GM19455 (cell line): ENCODE results near the gene ID4.

ENCODE experiments used
- ATAC-seq: cut with Tn5 transposase; IDR thresholded peaks from one replicate; pipeline ENCODE4 v1.9.1; 2021; ENCODE audit not compliant: unreplicated experiment

ID4 gene

DNA sequence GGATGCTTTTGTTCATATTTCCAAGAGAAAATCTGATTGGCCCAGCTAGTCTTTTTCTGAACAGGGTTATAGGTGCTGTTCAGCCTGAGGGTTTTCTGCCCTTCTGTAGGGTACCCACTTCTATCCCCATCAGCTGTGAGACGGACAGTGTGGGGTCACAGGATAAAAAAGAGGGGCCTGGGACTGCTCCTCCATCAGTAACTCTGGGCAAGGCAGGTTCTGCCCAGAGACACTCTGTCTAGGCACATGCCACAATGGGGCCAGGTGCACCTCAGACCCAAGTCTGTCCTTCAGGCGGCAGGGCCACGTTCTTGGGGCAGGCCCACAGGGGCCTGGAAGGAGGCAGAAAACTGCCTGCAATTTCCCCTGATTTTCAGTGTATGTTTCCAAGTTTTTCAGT is 20.0 kb downstream of the ID4 start:
- no peak for ATAC-seq

DNA sequence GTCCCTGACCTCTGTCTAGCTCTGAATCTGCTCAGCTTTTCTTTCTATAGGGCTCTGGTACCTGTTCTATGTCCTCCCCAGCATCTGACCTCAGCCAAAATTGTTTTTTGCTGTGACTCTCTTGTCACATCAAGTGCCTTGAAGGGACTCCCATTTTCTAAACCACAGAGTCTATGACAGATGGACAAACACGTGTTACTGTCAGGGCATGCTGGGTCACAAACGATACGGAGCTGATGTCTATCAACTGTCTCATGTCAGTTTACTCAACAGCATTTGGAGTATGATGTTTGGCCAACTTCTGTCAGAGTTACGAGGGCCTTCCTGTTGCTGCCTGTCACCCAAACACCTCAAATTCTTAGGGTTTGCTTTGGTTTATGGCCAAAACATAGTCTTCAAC is 20.5 kb downstream of the ID4 start:
- ATAC-seq, result no peak

DNA sequence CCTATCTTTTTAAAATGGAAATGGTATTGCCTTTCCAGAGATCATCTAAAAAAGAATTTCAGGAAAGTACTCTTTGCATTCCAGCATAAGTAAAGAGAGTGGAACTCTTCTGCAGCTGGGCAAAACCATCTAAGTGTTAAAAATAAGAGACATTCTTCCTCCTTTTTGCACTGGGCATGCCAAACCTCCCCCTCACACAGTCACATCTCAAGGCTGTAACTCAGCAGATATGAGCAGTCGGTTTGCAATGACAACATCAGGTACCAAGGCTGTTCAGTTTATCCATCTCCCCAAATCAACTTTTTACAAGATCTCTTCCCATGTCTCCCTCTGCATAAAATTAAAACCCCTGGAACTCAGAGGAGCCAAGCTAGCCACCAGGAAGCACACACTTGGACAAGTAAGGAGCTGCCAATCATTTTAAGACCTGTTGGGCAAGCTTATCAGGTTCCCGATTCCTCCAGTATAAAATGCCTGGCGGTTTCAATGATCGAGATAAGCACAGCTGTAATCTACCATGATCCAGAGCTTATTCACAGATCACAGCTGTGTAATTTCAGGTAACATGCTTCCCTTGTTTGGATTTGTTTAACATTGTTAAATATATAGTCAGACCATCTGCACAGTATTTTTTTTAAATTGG is 23.2 kb downstream of the ID4 start:
- no peak for ATAC-seq

DNA sequence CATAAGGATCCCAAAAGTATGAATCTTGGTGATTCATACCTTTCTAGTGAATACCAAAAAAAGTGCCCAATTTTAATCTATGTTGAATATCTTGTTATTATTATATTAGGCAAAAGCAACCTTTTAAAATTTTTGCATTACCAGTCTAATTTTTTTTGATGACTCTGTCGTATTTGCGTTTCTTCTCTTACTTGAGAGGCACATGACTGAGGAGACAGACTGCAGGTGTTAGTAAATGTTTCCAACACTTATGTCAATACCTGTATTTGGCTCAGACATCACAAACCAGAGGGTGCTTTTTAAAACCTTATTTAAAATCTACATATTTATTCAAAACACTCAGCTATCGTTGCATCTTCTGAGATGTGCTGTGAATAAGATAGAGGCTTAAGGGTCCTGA is 27.1 kb downstream of the ID4 start:
- ATAC-seq, result no peak

DNA sequence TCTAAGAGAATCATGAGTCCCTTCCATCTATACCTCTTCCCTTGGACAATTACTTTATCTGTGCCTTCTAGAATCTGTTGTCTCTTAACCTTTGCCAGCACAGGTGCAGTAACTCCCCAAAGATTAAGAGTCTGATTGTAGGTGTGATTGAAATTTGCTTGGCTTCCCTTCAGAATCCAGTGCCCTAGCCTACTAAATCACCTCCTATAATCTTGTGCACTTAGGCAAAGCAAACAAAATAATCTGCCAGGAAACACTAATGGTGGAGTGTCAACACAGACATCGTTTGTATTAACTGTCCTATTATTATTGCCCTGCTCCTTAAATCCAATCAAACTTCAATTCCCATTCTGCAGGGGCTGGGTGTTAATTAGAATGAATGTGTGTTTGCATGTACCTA is 28.0 kb downstream of the ID4 start:
- ATAC-seq, result no peak

DNA sequence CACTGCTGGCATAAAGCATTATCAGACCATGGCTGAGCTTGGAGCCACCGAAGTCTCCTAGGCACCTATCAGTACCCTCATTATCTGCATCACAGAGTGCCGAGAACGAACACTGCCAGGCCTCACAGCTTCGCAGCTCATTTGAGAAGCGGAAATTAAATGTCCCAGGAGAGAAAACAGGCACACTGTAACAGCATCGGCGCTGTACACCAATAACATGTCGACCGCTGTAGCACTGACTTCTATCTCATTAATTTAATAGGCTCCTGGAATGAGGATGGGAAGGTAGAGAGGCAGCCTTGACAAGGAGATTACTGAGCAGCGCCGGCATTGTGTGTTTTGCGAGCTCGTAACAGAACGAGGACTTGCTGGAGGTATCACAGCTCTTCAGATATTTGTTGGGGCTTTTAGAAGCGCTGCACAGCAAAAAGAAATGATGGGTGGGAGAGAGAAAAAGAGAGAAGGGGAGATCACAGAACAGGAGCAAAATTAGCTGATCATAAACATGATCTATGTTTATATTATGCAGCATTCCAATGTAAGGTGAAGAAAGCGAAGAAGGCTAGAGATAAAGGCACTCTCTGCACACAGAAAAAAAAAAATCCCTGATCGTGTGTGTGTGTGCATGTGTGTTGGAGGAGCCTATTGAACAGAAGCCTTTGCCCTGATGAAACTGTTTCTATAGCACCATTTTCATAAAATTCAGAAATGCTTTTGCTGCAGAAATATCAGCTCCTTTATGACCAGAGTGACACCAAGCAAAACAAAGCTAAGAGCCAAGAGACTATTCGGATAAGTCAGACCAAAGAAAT is 29.2 kb downstream of the ID4 start:
- ATAC-seq, result no peak

DNA sequence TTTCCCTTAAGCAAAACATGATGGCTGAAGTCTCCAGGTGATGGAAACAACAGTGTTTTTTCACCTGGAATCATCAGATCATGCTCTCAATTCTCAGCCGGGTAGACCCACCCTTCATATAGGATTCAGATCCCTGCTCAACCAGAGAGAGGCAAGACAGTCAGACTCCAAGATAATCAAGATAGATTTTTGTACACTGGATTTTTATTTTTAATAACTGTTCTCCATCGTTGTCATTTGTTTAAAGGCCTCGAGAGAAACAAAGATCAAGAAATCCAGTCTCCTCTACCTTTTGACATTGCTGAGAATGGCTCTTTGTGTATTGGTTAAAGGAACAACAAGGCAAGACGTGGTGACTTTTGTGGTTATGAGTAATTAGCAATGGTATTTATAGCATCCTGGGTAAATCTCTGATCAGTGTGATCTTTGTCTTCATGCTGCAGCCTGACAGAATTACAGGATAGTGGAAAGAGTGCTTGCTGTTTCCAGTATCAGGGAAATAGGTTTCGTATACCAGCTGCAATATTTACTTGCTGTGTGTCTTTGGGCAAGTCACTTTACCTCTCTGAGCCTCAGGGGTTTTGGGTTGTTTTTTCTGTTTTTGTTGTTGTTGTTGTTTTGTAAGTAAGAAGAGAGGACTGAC is 29.9 kb downstream of the ID4 start:
- ATAC-seq, result no peak

DNA sequence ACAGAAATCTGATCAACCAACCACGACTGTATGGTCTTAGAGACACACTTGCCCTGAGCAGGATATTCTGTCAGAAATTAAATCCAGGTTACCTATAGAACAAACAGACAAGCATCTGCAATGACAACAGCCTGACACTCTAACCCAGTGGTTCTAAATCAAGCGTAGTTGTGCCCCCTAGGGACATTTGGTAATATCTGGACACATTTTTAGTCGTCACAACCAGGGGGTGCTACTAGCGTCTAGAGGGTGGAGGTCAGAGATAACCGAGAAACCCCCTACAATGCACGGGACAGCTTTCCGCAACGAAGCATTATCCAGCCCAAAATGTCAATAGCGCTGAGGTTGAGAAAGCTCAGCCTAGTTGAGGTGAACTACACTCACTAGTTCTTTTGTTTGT is 32.3 kb downstream of the ID4 start:
- no peak for ATAC-seq

DNA sequence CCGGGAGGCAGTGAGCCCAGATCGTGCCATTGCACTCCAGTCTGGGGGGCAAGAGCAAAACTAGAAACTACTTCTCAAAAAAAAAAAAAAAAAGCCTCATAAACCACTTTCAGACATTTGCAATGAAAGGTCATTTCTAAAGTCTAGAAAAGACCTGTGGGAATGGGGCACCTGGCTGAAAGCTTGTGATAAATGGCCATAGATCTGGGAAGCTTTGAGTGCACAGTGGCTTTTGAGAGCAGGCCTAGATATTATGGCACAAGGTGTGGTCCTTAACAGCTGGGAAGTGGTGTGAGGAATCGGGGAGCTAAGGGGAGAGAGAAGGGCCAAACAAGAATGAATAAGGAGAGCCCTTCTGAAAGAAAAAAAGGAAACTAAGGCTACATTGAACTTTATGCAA is 33.2 kb downstream of the ID4 start:
- ATAC-seq, result no peak

DNA sequence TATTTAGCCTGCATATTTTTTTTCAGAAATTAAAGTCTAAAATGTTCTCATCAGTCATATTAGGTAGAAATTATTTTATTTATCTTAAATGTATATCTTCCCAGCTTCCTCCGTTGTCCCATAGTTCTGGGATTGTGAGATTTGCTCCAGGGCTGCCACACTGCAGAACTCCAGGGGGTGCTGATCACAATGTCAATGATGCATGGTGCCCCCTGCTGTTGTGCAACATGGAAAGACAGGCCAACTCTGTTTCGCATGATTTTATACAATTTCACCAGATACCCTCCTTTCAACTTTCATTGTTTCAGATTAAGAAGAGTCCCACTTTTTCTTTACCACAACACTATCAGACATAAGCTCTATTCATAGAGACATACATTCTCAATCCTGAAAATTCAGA is 35.9 kb downstream of the ID4 start:
- ATAC-seq, result no peak

DNA sequence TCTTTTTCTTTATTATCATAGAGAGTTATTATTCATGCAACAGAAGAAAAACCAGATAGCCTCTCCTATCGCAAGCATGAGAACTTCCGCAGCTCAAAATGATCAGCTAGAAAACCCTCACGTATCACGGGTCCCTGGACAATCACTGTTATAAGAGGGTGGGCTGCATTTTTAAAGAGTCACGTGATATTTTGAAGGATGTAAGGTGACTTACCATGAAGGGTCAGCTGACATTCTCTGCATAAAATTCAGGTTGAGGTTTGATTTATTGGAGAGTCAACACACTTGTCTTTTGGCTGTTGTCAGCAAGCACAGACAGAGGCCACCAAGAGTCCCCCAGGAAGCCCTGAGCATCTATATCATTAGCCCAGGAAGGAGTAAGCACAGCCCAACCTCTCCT is 39.5 kb downstream of the ID4 start:
- ATAC-seq, result no peak

DNA sequence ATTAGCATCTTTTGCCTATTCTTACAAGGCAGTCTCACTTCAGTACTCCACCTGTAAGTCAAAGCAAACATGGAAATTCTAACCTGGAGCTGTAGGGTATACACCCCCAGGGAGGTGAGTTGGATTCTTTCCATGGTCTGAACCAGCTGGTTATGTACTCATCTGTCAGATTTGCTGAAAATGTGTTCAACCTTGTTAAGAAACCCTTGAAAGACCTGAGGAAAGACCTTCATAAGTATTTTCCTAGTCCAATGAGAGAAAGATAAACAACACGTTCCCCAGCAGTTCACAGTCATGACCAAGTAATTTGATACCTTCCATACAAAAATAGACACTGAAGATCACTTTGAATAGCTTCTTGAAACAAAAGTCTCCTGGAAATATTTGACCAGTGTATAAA is 42.5 kb downstream of the ID4 start:
- ATAC-seq, result no peak

DNA sequence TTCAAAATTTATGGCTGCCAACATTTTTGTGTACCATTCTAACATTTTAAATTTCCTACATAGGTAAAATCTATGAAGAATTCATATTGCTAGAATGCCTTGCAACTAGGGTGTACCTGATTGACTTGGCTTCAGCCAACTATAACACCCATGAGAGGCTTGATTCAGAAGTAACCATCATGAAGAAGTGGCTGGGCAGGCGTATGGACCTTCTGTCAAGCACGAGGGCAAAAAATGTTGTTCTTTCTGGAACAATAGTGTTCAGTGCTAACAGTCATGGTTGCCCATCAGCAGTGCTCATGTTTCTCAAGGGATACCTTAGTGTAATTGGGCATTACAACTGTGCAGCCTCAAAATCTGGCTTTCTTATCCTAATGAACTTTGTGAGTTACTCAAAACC is 42.9 kb downstream of the ID4 start:
- ATAC-seq, result no peak

DNA sequence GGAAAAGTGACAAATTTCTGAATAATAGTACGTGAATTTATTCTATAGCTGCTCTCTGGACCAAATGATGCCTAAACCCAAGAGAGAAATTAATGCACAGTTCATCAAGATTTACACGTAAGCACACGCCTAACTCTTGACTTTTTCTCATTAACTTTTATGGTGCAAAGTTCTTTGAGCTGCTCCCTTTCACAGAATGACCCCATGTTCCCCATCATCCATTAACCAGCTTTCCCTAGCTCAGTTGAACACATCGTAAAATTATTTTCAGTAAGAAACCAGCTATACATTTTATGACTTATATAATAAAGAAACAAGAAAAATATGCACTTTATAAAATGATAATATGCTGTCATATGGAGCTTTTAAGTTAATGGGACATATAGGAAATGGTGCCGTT is 54.3 kb downstream of the ID4 start:
- no peak for ATAC-seq
